NCI-H2029 (cell line): ENCODE results near the gene KIF18A.
"Not testable (repeated sequence)": the region's sequence is repeated elsewhere in the genome, so short reads cannot be mapped to it uniquely, and the experiment has no call there.

ENCODE experiments used
- DNase-seq: peaks from one replicate; lab custom pipeline; 2025; lab: John Stamatoyannopoulos, UW

Gene KIF18A

DNA sequence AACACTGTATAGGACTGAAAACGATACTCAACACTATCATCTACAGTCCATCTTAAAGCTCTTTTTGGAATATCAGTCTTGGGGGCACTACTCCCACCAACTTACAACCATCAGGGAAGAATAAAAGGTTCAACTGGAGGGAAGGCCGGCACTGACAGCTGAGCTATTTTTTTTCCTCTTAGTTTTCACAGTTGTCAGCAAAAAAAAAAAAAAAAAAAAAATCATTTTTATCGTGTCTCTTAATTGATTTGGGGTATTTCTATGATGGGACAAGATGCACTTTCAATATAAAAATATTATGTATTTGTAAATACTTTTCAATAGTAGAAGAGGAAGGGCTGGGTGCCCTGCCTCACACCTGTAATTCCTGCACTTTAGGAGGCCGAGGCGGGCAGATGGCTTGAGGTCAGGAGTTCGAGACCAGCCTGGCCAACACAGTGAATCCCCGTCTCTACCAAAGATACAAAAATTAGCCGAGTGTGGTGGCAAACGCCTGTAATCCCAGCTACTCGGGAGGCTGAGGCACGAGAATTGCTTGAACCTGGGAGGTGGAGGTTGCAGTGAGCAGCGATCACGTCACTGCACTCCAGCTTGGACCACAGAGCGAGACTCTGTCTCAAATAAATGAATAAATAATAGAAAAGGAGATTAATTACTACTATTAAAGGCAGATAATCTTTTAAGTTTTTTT is 1.5 kb downstream of the KIF18A start:
- no peak for DNase-seq

DNA sequence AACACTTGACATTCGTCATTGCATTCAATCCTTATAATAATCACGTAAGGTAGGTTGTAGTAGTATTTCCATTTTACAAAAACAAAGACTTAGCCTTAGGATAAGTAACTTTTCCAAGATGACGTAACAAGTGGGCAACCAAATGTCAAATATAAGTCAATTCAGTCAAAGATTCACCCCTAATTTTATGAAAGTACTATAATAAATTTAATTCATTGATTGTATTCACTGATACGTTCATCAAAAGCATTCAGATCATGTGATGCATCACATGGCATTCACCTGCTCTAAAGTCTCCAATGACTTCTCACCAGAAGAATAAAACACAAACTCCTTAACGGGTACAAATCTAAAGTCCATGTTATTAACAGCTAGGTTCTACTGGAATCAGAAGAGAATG is 2.1 kb downstream of the KIF18A start:
- DNase-seq = peak; percentile 36

DNA sequence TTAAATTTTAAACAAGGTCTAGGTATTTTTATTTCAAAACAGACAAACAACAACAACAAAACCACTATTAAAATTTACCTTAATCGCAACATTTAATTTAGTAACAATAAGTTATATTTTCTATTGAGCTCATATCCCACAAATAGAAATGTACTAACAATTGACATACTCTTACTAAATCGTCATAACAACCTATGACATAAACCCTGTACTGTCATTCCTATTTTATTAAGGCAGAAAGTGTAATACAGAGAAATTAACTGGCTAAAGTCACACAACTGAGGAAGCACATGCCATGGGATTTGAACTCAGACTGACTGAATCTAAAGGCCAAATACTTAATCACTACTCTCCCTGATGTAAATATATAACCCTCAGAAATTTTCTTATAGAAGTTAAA is 3.0 kb downstream of the KIF18A start:
- DNase-seq = no peak

GRCh38 chr11:28104425-28104824 is 3.5 kb downstream of the KIF18A start:
- no peak for DNase-seq

DNA sequence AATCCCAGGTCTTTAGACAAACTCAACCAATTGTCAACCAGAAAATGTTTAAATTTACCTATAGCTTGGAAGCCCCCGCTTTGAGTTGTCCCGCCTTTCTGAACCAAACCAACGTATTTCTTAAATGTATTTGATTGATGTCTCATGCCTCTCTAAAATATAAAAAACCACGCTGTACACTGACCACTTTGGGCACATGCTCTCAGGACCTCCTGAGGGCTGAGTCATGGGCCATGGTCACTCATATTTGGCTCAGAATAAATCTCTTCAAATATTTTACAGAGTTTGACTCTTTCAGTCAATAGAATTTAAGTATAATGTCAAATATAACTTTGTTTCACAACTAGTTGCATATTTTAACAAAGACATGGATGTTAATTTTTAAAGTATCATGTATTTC is 5.7 kb downstream of the KIF18A start:
- not testable (repeated sequence) for DNase-seq

DNA sequence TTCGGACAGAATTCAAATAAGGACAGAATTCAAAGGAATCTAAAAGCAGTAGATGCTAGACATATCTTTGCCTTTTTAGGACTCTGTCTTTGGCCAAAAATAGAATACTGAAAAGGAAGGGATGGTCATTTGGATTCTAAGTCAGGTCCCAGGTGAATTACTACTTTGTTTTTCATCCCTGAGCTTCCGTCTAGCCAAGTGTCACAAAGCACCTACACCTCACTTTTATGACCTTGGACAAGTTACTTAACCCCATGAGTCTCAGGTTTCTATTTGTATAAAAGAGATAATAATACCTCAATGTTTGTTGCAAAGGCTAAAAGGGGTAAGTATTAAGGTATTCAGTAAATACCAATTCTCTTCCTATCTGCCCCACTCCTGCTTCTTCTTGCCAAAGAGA is 7.3 kb downstream of the KIF18A start:
- no peak for DNase-seq

GRCh38 chr11:28099715-28100114 is 8.2 kb downstream of the KIF18A start:
- no peak for DNase-seq

DNA sequence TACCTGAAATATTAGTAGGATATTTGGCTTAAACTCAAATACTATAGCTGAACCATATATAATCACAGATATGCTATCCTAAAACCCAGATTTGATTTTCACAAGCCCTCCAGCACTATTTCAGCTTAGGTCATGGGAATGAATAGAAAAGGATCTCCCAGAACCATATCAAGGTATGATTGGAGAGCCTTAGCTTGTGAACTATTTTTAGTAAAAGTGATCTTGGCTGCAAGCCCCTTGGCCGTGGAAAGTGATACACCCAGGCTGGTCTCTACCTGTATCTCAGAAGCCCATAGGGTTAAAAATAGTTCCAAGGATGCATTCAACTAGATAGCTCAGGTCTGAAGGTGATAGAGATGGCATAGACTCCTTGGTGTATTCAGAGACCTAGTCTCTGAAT is 9.7 kb downstream of the KIF18A start:
- DNase-seq = no peak

DNA sequence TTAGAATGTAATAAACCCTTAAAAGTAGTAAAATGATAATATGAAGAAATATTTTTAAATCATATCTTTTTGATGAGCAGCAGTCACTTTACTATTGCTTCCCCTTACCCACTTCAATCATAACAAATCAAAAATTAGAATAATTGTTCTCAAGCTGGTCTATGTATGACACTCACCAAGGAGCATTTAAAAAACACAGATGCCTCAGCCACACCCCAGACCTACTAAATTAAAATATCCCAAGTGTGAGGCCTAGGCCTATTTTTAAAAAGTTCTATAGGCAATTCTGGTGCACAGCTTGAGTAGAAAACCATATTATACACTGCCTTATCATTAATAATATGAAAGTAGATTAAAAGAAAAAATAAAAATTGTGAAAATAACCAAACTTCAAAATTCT is 15.2 kb downstream of the KIF18A start:
- DNase-seq = no peak

DNA sequence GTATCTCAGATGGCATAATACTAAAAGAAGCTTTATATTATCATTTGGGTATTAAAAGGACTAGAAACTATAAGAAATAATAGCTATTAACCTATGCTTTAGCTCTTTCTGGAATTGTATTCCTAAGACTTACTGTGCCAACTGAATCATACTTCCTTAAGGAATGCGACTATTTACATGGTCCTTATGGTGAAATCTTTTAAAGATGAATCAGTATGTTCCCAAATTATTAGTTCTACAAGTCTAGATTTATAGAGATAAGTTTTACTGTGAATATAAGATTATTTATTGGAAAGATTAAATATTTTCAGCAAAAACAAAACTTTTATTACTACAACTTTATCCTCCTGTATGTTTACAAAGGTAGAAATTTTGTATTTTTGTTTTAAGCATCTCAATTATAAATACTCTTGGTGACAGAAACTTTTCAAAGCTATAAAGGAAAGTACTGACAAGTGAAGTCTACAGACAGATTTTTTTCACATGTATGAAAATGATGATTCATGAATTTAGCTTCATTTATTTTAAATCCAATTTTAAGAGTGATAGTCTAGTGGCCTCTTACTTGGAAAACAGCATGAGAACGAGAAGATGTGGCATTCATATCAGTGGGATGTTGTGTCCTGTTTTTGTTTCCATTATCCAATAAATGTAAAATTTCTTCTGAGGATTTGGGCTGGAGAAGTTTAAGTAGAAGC is 17.8 kb downstream of the KIF18A start:
- no peak for DNase-seq

DNA sequence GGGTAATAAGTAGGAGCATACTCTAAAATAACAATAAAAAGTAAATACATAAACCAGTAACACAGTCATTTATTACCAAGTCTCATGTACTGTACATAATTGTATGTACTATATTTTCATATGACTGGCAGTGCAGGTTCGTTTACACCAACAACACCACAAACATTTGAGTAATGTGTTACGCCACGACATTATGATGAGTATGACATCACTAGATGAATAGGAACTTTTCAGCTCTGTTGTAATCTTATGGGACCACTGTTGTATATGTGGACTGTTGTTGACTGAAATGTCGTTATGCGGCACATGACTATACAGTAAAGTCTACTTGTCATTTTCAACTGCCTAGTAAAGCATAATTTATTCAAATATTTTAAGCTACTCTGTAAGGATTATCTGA is 18.6 kb downstream of the KIF18A start:
- no peak for DNase-seq

GRCh38 chr11:28087693-28088092 is 20.3 kb downstream of the KIF18A start:
- not testable (repeated sequence) for DNase-seq

GRCh38 chr11:28087192-28087591 is 20.8 kb downstream of the KIF18A start:
- not testable (repeated sequence) for DNase-seq

GRCh38 chr11:28086569-28086968 is 21.4 kb downstream of the KIF18A start:
- no peak for DNase-seq

- no peak for DNase-seq
Observed at GRCh38 chr11:28083118-28083517, 24.8 kb downstream of the KIF18A start.

- DNase-seq = no peak
Observed at GRCh38 chr11:28077521-28077920, 30.4 kb downstream of the KIF18A start.

- DNase-seq = no peak
Observed at GRCh38 chr11:28072321-28072720, 35.6 kb downstream of the KIF18A start.

- DNase-seq = no peak
Observed at GRCh38 chr11:28071305-28071704, 36.7 kb downstream of the KIF18A start.

GRCh38 chr11:28058333-28058732 is 49.6 kb downstream of the KIF18A start:
- no peak for DNase-seq

GRCh38 chr11:28054821-28055220 is 53.1 kb downstream of the KIF18A start:
- no peak for DNase-seq

GRCh38 chr11:28049338-28050216 is 58.4 kb downstream of the KIF18A start:
- no peak for DNase-seq

- DNase-seq = no peak
Observed at GRCh38 chr11:28048812-28049211, 59.1 kb downstream of the KIF18A start.
